Stimulated activated CD4-positive, alpha-beta T cell treated with anti-CD3 and anti-CD28 coated beads, Interleukin-1b, Interleukin-23, amount 100 ng/mL, for 24 hours (primary cell): ENCODE results near the gene DIAPH3.
"Not testable (repeated sequence)": the region's sequence is repeated elsewhere in the genome, so short reads cannot be mapped to it uniquely, and the experiment has no call there.

ENCODE experiments used
- DNase-seq, 4 experiments: peaks; one replicate each; pipeline ENCODE4 v3.0.0-alpha.2; 2020; ENCODE audit warnings: low read depth in 4 of 4, low spot score in 1 of 4

DIAPH3 gene

GRCh38 chr13:60163478-60164233 lies at the start of gene DIAPH3:
Gene DIAPH3 (minus strand): TSS chr13:60163928. CDS start chr13:60163766, 162 bp downstream.
- peak; percentile 78 to 91 (median 88) for DNase-seq

GRCh38 chr13:60213236-60213744 lies 49.6 kb upstream of the DIAPH3 start:
- DNase-seq, result no peak

GRCh38 chr13:60211548-60211947 lies 47.8 kb upstream of the DIAPH3 start:
- DNase-seq, result no peak

- DNase-seq, result no peak
Observed at GRCh38 chr13:60210510-60211330, 47.0 kb upstream of the DIAPH3 start.

GRCh38 chr13:60205499-60205898 lies 41.8 kb upstream of the DIAPH3 start:
- DNase-seq, result not testable (repeated sequence)

- no peak for DNase-seq
Observed at GRCh38 chr13:60201286-60201685, 37.6 kb upstream of the DIAPH3 start.

GRCh38 chr13:60195893-60196292 lies 32.2 kb upstream of the DIAPH3 start:
- not testable (repeated sequence) for DNase-seq

GRCh38 chr13:60182907-60183306 lies 19.2 kb upstream of the DIAPH3 start:
- no peak for DNase-seq

GRCh38 chr13:60178327-60178726 lies 14.6 kb upstream of the DIAPH3 start:
- no peak for DNase-seq

GRCh38 chr13:60175571-60175970 lies 11.8 kb upstream of the DIAPH3 start:
- no peak for DNase-seq

GRCh38 chr13:60174113-60174512 lies 10.4 kb upstream of the DIAPH3 start:
- DNase-seq, result no peak

GRCh38 chr13:60172111-60172510 lies 8.4 kb upstream of the DIAPH3 start:
- no peak for DNase-seq

- DNase-seq, result no peak
Observed at GRCh38 chr13:60170414-60170813, 6.7 kb upstream of the DIAPH3 start.

GRCh38 chr13:60169239-60170031 lies 5.7 kb upstream of the DIAPH3 start:
- DNase-seq, result no peak

GRCh38 chr13:60167121-60167520 lies 3.4 kb upstream of the DIAPH3 start:
- DNase-seq, result no peak

- no peak for DNase-seq
Observed at GRCh38 chr13:60165391-60166099, 1.8 kb upstream of the DIAPH3 start.

- DNase-seq, result no peak
Observed at GRCh38 chr13:60164234-60164889, 634 bp upstream of the DIAPH3 start.

GRCh38 chr13:60162096-60162495 lies 1.6 kb downstream of the DIAPH3 start:
- DNase-seq, result no peak

- DNase-seq, result no peak
Observed at GRCh38 chr13:60158321-60158801, 5.4 kb downstream of the DIAPH3 start.

- no peak for DNase-seq
Observed at GRCh38 chr13:60155978-60156377, 7.8 kb downstream of the DIAPH3 start.
